ENCODE measurements around the gene NPHP1. TPM values are rescaled to one million over a fixed set of nuclear protein-coding genes. Genes with fewer than 3 reads are reported as not detected.
"Not testable (repeated sequence)": the region's sequence is repeated elsewhere in the genome, so short reads cannot be mapped to it uniquely, and the experiment has no call there.

The NPHP1 gene
- total and polyA plus RNA-seq, 12 donors = 2.4 to 14.2 (median 5.9) TPM

GRCh38 chr2:110114831-110115255 lies 90.0 kb downstream of the NPHP1 start:
- Histone ChIP-seq H3K4me1 (replicated peaks in 1 of 2) (peaks cover 0 to 8% of the 10 kb centered on the region in 2 donors), H3K27me3 (peaks cover 28% of the 10 kb centered on the region), H3K36me3 (replicated peaks in 1 of 2) (no peaks in the 10 kb centered on the region), H3K27ac (no peak overlapping the region), H3K4me3 (peak overlapping the region in 1 of 4 donors; percentile 28), H3K9me3 (replicated peaks in 1 of 3) (no peaks in the 10 kb centered on the region)
- no peak for DNase-seq
- TF ChIP-seq CTCF (IDR thresholded peaks at IDR 0.05) (no peak), POLR2A (IDR thresholded peaks at IDR 0.05) (no peak)
- 75 to 82% (median 77%) methylated on average over 14 of the region's 14 CpGs for WGBS, 4 donors
- intact Hi-C loops (cut with DNase I) = no loop called here

- Histone ChIP-seq H3K4me1 (replicated peaks in 1 of 2) (peaks cover 0 to 8% of the 10 kb centered on the region in 2 donors), H3K27ac (no peak overlapping the region), H3K4me3 (no peak overlapping the region), H3K36me3 (replicated peaks in 1 of 2) (no peaks in the 10 kb centered on the region), H3K9me3 (replicated peaks in 1 of 3) (no peaks in the 10 kb centered on the region), H3K27me3 (peaks cover 32% of the 10 kb centered on the region)
- intact Hi-C loops (cut with DNase I) = no loop called here
- peak in 2 of 7 donors; percentile 13 to 23 for DNase-seq
- WGBS, 4 donors = 61 to 89% (median 67%) methylated on average over 4 to 8 of the region's 8 CpGs
- no peak for TF ChIP-seq CTCF (IDR thresholded peaks at IDR 0.05)
- TF ChIP-seq POLR2A (IDR thresholded peaks at IDR 0.05) = no peak
Observed at GRCh38 chr2:110113961-110114591, 90.7 kb downstream of the NPHP1 start.

GRCh38 chr2:110108291-110108690 lies 96.5 kb downstream of the NPHP1 start:
- H3K27ac ChIP-seq; H3K9me3 ChIP-seq (replicated peaks in 1 of 3); H3K4me1 ChIP-seq (replicated peaks in 1 of 2); intact Hi-C loops (cut with DNase I); DNase-seq; H3K36me3 ChIP-seq (replicated peaks in 1 of 2); H3K4me3 ChIP-seq; H3K27me3 ChIP-seq: not testable (repeated sequence)
- 87 to 96% (median 95%) methylated on average over 2 of the region's 2 CpGs for WGBS, 4 donors

- peaks cover 6% of the 10 kb centered on the region for H3K27me3 ChIP-seq
- no peak for TF ChIP-seq POLR2A (IDR thresholded peaks at IDR 0.05)
- no peak for TF ChIP-seq CTCF (IDR thresholded peaks at IDR 0.05)
- no peaks in the 10 kb centered on the region for H3K36me3 ChIP-seq (replicated peaks in 1 of 2)
- WGBS, 4 donors = 85 to 92% (median 88%) methylated on average over 3 of the region's 3 CpGs
- no peak for DNase-seq
- no peak overlapping the region for H3K4me3 ChIP-seq
- H3K9me3 ChIP-seq (replicated peaks in 1 of 3) = no peaks in the 10 kb centered on the region
- no peak overlapping the region for H3K27ac ChIP-seq
- H3K4me1 ChIP-seq (replicated peaks in 1 of 2) = no peaks in the 10 kb centered on the region
- intact Hi-C loops (cut with DNase I) = no loop called here
Observed at GRCh38 chr2:110107092-110108079, 97.4 kb downstream of the NPHP1 start.
